ENCODE results near the gene CNTN5.

CNTN5 gene

DNA sequence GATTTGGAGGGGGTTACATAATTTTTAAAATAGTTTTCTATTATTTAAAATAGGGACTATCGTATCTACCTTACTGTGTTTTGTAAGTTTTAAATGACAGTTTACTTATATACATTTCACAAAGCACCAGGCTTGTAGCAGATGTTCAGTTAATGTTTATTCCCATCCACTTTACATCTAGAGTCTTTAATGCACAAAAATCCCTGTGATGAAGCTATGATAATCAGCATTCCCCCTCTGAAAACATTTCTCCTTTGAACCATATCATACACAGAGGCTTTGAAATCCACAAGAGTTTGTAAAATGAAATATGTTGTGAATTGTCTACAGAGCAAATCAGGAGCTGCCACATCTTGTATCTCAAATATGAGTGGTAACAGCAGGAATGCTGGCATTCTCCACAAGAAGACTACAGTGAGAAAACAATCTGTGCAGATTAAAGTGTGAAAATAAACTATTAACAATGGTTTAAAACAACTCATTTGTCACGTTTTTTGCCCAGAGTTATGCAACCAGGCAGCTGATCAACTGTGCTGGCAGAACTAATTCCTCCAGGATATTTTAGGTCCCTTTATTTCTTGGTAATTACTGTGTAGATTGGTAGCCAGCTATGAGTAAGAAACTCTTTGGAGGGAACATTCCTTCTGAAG lies 967.2 kb downstream of the CNTN5 start:
- no peak for DNase-seq

DNA sequence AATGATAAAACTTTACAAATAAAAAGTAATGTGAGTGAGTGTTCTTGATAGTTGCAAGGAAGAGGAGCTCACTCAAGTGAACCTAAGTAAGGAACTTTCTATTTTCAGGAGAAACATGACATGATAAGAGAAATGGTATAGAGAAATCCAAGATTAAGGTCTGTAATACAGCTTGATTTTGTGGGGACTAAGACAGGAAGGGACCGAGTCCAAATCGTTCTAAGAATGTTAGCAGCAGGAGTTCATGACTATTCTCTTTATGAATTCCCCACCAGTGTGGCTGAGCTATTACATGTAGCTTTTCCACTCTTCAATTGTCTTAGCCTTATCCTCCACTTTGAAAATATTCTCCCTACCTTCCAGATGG lies 967.7 kb downstream of the CNTN5 start:
- no peak for DNase-seq

DNA sequence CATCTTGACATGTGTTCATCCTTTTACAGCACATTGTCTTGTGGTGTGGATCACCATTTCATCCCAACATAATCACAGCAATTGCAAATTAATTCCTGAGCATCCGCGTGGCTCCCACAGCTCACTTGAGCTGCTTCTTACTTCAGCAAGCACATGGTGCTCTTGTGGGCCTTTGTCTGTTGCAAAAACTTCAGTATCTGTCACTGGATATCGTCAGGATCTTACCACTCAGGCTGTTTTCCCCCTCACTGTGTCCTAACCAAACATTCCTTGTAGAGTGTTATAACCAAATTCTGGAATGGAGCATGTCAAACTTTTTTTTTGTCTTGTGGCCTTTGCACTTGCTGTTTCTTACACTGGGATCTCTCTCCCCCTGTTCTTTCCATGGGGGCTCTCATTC lies 983.2 kb downstream of the CNTN5 start:
- DNase-seq, result no peak

DNA sequence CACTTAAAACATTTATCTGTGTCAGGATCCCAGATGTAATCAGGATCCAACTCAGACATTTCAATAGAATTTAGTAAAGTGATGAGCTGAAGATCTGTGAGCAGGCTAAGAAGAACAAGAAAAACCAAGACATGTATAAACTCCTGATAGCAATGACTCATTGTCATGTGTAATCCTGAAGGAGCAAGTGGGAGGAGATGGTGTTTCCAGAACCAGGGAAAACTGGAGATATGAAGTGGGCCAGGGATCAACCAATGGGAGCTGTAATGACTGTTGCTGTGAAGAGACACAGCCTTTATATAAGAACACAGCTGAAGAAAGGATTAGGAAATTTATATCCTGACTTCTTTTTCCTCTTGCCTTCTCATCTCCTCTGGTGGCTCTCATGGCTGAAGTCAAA lies 983.8 kb downstream of the CNTN5 start:
- DNase-seq, result no peak

DNA sequence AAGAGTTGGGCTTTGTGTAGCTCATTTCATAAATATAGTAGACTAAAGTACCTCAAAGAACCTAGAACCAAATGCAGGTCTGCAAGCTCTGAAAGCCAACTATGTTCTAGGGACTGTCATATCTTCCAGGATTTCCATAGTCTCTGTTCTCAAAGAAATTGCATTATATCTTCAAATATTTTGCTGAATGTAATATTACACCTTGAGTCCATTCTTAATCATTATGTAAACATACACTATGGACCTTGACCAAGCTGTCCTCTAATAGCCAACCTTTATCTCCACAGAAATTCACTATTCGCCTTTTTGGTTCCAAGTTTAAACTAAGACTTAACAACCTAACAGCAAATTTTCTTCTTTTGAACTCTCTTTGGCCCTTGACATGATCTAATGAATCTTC lies 987.7 kb downstream of the CNTN5 start:
- no peak for DNase-seq

DNA sequence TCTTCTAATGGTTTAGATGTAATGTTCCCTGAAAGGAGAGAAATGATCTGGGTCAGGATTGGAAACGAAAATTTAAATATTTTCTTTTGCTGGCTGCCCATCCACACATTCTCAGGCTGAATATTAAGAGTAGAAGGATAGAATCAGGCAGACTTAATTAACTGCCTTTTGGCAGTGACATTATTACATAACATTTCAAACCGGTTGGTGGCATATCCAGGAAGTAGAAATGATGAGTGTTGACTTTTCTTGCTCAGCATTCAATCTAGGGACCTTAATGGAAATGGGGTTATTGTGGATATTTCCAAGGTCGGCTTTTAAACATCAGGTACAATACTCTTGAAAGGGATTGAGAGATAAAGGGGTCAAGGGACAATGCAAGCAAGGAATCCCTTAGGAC lies 989.0 kb downstream of the CNTN5 start:
- DNase-seq, result no peak

DNA sequence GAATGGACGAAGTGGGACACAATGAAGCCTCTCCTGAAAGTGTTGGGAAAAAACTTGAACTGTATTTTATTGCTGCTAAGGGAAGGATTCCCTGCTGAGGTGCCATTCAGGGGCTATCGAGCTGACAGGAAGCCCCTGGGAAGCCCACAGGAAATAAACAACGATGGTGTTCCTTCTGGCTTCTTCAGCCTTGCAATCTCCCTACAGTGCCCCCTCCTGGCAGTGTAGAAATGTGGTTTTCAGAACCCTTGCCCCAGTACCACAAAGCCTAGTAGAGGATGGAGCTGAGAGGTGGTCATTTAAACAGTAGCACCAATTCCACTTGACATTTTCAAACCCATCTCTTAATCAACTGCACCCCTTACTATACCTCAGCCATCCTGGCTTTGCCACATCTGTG lies 989.6 kb downstream of the CNTN5 start:
- no peak for DNase-seq

DNA sequence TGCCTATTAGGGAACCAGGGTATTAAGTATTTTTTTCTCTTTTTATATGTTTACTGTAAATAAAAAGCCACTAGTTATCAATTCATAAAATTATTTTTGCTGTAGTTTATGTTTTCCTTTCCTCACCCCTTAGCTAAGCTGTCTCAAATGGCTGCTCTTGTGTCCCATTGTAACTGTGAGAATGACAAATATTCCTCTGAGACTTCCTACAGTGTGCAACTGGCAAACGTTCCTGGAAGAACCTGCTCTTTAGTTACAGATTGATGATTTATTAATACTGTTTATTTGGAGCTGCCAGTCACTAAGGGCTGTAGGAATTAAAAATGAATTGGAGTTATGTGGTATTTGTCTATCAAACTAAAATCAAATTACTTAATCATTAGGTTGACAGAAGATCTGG lies 990.9 kb downstream of the CNTN5 start:
- no peak for DNase-seq

DNA sequence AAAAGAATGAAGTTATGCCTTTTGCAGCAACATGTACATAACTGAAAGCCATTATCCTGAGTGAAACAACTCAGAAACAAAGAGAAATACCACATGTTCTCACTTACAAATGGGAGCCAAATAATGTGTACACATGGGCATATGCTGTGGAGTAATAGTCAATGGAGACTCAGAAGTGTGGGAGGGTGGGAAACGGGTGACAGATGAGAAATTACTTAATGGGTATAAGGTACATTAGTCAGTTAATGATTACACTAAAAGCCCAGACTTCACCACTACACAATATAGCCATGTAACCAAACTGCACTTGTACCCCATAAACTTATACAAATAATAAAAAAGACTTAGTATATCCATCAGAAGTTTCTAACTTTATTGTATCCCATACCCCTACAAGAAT lies 992.3 kb downstream of the CNTN5 start:
- DNase-seq, result no peak

DNA sequence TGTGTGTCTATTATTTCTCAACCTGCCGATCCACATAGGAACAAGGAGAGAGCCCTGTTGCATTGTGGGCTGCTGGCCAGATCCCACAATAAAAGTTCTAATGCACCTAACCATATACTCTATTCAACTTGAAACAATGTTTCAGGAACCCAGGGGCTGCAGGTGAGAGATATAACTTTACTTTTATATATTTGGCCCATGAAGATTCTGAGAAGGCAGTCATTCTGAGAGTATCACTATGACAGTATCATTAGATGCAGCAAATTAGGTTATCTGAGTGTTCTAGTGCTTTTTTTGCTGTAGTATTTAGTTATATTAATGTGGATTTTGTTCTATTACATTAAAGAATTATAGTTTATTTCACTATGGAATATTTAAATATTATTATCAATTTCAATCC lies 1011.2 kb downstream of the CNTN5 start:
- no peak for DNase-seq

DNA sequence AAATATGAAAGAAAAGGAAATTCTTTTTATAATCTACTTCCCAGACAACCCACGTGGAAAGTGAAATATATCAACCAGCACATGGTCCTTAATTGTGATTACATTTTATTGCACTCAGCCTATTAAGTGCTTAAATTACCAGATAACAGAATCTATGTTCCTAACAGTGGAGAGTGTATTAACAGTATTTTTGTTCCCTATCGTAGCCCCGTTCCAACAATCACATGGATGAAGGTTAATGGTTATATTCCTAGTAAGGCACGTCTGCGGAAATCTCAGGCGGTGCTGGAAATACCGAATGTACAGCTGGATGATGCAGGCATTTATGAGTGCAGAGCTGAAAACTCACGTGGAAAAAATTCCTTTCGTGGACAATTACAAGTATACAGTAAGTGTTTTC lies 1040.3 kb downstream of the CNTN5 start:
- no peak for DNase-seq

DNA sequence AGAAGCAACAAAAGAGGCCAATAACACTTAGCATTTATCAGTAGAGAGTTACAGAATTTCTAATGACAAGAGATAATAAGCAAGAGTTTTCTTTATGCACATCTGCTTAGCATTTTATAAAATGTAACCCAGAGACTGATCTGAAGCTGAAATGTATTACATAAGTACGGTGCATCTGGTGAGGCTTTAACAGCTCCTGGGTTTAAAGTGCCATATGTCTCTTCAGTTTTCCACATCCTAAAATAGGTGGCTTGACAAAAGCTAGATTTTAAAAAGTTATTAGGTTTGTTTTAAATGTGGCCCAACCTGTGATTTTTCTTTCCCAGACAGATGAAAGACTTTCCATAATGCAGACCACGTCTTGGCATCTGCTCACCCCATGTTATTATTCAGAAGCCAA lies 1045.7 kb downstream of the CNTN5 start:
- no peak for DNase-seq

DNA sequence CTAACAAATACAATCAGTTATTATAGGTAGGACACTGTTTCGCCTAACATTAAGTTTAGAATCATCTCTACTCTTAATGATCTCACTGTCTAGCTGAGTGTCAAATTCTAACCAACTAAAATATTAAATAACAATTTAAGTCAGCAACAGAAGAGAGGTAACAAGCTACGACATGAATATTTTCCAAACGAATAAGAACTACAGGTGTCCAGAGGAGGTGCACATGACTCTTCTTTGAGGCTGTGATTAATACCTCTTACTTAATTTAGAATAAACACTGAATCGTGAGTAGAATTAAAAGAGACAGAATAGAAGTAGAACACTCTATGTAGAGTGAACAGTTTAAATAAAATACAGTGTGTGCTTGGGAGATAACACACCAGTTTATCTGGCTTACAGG lies 1047.4 kb downstream of the CNTN5 start:
- no peak for DNase-seq

DNA sequence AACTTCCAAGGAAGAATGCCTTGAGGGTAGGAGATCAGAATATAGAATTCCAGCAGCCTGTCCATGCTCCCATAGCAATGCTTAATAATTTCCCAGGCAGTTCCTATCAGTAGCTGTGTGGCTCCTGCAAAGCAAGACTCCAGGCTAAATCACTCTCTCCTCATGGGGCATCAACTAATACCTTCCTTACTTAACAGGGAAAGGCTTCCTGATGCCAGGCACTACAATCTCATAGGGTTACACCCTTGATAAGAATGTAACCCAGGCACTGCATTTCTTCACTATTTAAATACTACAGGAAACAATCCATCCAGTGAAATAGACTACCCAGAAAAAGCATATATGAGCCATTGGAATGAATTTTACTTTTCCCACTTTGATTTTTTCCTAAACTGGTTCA lies 1051.4 kb downstream of the CNTN5 start:
- no peak for DNase-seq

DNA sequence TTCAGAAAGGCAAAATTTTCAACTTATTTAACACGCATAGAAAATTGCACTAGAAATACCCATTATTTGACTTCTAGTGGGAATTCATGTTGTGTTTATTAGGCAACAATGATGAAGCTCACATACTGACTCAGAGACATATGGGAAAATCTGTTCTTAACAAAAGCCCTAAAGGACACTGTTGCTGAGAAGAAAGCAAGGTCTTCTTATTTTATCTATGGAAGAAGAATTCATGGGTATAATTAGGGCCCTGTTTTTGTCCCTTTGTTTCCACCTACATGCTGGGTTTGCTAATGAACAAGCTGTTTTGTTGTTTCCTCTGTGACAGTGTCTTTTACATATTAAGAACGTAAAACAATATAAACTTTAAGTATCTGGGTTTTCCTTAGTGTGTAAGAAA lies 1059.6 kb downstream of the CNTN5 start:
- DNase-seq, result no peak

DNA sequence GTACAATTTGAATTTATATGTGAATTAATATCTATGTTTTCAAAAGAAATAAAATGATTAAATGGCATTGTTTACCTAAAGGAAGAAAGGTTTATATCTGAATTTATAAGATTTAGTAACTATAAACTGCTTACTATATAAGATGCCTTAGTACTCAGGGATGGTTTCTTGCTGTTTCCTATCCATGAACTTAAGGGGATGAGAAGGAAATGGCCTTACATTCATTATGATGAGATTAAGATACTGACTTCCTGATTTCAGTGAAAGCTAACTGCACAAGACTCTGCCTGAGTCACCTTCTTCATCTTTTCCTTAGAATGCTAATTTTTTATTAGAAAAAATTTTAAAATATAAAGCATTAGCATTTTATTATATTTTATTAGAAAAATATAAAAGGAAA lies 1060.1 kb downstream of the CNTN5 start:
- DNase-seq, result no peak

DNA sequence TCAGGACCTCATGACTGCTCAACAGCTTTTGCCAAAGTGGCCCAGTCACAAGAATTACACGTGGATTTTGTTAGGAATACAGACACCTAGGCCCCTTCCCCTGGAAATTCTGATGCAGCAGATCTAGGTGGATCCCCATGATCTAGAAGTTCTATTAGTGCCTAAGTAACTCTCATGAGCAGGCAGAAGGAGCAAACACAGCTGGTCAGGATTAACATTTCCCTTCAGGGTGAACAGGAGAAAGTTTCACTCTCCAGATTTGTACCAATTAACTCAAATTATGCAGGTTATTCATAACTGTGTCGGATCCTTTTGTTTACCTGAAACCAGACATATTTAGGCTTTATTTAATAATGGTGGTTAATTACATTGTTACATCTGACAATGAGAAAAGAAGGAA lies 1072.9 kb downstream of the CNTN5 start:
- DNase-seq, result no peak

DNA sequence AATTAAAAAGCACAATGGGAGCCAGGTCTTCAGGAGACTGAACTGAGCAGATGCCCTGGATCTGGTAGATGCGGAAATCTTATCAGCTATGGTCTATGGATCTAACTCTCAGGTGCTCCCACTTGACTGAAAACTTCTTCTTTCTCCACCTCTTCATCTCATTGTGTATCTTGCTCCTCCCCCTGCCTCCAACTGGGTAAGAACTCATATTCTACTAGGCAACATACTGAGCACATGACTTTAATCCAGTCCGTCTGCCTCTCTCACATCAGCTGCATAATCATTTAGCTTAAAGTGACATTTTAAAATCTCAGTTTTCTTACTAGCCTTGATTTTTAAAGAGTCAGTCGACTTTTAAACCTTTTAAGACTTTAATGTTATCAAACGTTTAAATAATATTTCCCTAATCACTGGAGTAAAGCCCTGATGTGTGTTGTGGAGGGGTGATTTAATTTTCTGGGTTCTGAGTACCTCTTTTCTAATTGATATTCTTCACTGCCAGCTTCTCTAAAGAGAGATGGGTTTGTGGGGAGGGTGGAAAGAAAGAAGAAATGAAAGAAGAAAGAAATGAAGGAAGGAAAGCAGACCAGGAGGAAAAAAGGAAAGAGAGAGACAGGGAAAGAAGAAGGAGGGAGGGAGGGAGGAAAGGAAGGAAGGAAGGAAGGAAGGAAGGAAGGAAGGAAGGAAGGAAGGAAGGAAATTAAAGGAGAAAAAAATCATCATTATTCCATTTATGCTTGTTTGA lies 1073.5 kb downstream of the CNTN5 start:
- no peak for DNase-seq

DNA sequence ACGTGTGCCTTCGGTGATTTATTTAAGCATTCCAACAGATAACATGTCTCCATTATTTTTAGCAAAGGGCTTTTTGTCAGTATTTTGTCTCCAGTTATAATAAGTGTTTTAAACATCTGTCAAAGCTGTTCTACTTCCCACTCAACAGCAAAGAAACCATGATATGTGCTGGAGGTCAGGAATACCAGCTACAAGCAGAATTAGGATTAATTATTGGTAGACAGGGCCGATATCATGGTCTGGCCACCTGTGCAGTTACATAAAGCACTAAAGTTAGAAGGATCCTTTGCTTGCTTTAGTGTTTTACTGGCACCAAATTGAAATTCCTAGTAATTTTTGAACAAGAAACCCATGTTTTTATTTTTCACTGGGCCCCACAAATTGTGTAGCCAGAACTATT lies 1075.1 kb downstream of the CNTN5 start:
- DNase-seq, result no peak

DNA sequence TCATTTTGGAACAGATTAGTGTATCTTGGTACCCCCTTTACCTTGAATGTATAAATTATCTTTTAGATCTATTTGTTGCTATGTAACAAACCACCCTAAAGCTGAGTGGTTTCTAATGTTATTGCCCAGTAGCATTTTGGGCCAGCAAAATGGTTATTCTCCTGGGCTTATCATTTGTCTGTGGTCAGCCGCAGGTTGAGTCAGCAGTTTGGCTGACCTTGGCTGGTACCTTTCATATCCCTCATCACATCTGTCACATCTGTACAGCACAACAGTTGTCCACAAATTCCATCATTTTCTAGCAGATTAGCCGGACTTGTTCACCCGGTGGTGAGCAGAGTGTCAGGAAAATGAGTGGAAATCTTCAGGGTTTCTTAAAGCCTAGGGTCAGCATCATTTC lies 1077.8 kb downstream of the CNTN5 start:
- no peak for DNase-seq

DNA sequence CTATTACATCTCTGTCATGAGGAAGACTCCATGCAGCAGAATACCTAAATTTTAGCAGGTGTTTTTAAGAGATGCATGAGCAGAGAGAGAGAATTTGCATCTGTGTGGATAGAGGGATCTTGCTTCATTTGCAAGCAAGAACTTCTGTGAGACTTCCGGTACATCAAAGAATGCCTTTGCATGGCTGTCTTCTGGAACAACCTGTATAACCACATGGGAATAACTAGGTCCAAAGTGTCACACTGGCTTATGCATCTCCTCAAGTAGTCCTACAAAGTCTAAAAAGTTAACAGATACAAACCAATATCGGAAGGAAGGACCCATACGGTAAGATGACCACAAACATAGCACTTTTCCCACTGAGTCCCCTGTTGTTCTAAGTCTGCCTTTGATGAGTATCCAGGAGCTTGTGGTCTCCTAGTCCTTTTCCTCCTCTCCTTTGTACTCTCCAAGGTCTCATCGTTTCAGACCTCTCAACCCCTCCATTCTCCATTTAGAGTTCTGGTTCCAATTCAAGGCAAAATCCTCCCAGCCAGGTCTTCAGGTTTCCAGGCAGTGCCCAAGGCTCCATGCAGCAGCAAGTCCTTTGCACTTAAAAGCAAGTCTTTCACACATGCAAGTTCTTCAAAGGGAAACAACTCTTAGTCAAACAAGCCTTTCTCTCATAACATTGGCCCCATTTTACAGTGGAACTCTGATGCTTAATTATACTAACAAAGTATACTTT lies 1084.7 kb downstream of the CNTN5 start:
- no peak for DNase-seq

DNA sequence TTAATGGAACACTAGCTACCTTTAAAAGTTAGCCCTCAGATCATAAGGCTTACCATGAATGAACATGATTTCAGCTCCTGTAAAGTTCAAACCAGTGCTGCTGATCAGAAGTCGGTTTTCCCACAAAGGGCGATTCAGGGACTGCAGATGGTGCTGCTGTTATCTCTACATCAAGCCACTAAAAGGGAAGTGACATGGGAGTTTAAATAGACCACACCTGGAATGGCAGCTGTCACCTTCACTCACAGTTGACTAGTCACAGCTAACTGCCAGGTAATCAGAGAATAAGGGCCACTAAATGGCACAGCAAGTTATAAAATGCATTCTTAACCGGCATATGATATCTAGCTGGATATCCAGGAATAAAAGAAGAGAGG lies 1085.2 kb downstream of the CNTN5 start:
- DNase-seq, result peak; percentile 8

DNA sequence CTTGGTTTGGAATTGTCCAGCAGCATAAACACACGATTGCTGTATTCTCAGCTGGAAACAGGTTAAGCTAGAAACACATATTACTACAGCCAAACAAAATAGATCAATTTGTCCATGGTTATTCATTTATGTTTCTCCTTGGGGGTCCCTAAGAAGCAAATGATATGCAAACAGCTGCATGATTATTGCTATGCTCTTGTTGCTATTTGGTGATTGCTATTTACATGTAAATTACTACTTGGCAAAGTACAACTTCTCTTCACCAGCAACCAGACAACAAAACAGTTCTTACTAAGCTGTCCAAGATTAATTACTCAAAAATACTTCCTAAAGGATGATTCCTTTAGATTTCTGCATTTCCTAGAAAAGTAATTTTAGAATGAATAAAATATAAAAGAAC lies 1098.4 kb downstream of the CNTN5 start:
- peak; percentile 19 for DNase-seq

DNA sequence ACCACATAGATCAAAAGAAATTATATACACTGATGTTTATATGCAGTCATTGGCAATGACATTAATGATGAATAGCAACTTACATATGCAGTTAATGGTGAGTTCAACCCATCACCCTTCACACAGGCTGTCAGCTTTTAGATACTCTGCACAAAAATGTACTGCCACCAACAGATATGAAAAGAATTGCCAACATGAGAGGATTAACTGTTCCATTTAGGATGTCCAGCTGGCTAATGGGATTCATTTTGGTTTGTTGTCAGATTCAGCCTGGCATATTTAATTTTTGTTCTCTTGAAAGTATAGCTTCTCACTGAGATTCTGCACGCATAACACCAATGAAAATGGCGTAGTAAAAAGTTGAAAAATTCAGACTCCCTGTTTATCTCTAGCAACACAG lies 1112.4 kb downstream of the CNTN5 start:
- DNase-seq, result no peak

DNA sequence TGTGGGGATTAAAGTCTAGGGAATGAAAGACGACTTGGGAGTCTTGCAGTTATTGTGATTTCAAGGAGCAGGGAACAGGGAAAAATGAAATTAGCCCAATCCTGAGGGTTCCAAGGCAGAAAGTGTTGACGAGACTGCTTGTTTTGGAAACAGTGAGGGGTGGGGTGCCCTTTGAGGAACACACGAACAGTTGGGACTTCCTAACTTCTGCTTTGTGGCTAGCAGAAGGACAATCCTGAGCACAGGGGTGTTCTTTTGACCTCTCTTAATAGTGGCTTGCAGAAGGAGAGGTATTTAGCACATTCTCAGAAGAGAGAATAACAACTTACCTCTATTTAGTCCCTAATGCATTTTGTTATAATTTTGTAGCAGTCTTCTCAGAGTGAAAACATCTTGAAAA lies 1120.5 kb downstream of the CNTN5 start:
- no peak for DNase-seq
